Lung (tissue), 12 donors: ENCODE results near the gene LSAMP. TPM values are rescaled to one million over a fixed set of nuclear protein-coding genes. Genes with fewer than 3 reads are reported as not detected.

ENCODE experiments used
- ATAC-seq: fragments of 200-7000 bp; cut with Tn5 transposase; one replicate; pipeline ENCODE4 v1.9.1; 2020; ENCODE audit warnings: moderate number of reproducible peaks; ENCODE audit not compliant: insufficient read depth, low FRiP score
- DNase-seq, 3 donors: peaks; one replicate each; pipeline ENCODE4 v3.0.0-alpha.2; 2013 to 2017
- H3K27ac ChIP-seq, 2 donors: one replicate each; pipeline ENCODE4 v1.5.1; 2013; ENCODE audit warnings: mild to moderate bottlenecking in 2 of 2, moderate library complexity in 2 of 2, control low read depth in 1 of 2, inconsistent platforms in 1 of 2, low read depth in 1 of 2, low read length in 1 of 2
- H3K27me3 ChIP-seq, 3 donors: one replicate each; pipeline ENCODE4 v1.5.1; 2013; ENCODE audit warnings: low read length in 2 of 3; ENCODE audit not compliant: control insufficient read depth in 3 of 3, insufficient read depth in 3 of 3
- H3K36me3 ChIP-seq, 4 donors: one replicate each; pipeline ENCODE4 v1.5.1; 2013; ENCODE audit warnings: low read length in 4 of 4, mild to moderate bottlenecking in 1 of 4, moderate library complexity in 1 of 4; ENCODE audit not compliant: control insufficient read depth in 4 of 4, insufficient read depth in 4 of 4
- H3K4me1 ChIP-seq, 5 donors: one replicate each; pipeline ENCODE4 v1.5.1; 2013; ENCODE audit warnings: low read length in 5 of 5, mild to moderate bottlenecking in 2 of 5, moderate library complexity in 1 of 5; ENCODE audit not compliant: control insufficient read depth in 5 of 5, insufficient read depth in 5 of 5
- H3K4me3 ChIP-seq: one replicate; pipeline ENCODE4 v1.5.1; 2013; ENCODE audit warnings: mild to moderate bottlenecking, control low read depth, moderate library complexity
- H3K9ac ChIP-seq, 2 donors: one replicate each; pipeline ENCODE4 v1.5.1; 2013; ENCODE audit warnings: low read length in 2 of 2, control low read depth in 1 of 2; ENCODE audit not compliant: insufficient read depth in 1 of 2
- H3K9me3 ChIP-seq, 4 donors: one replicate each; pipeline ENCODE4 v1.5.1; 2013; ENCODE audit warnings: low read length in 3 of 4, mild to moderate bottlenecking in 1 of 4, moderate library complexity in 1 of 4; ENCODE audit not compliant: control insufficient read depth in 4 of 4, insufficient read depth in 3 of 4
- CTCF ChIP-seq: IDR thresholded peaks from 2 replicates; pipeline ENCODE4 v1.5.1; 2012; ENCODE audit warnings: mild to moderate bottlenecking; ENCODE audit errors: control extremely low read depth, extremely low read depth
- WGBS, 2 donors: extraction: QIAGEN DNeasy Blood & Tissue Kit; methylation state at CpG; one replicate each; pipeline ENCODE4 v1.1.7; 2013; 5-methylcytosine and 5-hydroxymethylcytosine counted together
- polyA plus RNA-seq, 2 donors: library from polyadenylated mRNA; stranded (reverse); fragments of 200-250 nt; gene quantifications; one replicate each; pipeline ENCODE4 v1.2.1, GENCODE V29; 2013
- total RNA-seq, 2 donors: library from RNA; depleted of rRNA in 1 of 2; stranded (reverse); fragments of >200 nt in 1 of 2; gene quantifications; one replicate each; pipeline ENCODE4 v1.2.1, GENCODE V29; 2014 to 2021
- donor health status: control.
- donor health status: control.
- donor health status: Bipolar disorder and iron deficiency.
- donor health status: healthy.
- donor health status: DM: yes; HTN: yes; CAD: no.

Gene LSAMP
- total and polyA plus RNA-seq, 4 donors = 1.6 to 21.9 (median 9.5) TPM

- Histone ChIP-seq H3K4me1 (peaks cover 0 to 4% (median 0%) of the 10 kb centered on the region in 5 donors), H3K27ac (no peak overlapping the region), H3K36me3 (peaks cover 0 to 3% (median 0%) of the 10 kb centered on the region in 4 donors), H3K9ac (no peak overlapping the region), H3K27me3 (no peaks in the 10 kb centered on the region), H3K9me3 (peaks cover 0 to 13% (median under 1%) of the 10 kb centered on the region in 4 donors), H3K4me3 (no peak overlapping the region)
- TF ChIP-seq CTCF = no peak
- 90 to 94% methylated on average over 1 of the region's 1 CpG for WGBS, 2 donors
- ATAC-seq (no peak), DNase-seq (no peak)
These were observed 55.0 kb downstream of the LSAMP start for GRCh38 chr3:116390318-116390717.

DNA sequence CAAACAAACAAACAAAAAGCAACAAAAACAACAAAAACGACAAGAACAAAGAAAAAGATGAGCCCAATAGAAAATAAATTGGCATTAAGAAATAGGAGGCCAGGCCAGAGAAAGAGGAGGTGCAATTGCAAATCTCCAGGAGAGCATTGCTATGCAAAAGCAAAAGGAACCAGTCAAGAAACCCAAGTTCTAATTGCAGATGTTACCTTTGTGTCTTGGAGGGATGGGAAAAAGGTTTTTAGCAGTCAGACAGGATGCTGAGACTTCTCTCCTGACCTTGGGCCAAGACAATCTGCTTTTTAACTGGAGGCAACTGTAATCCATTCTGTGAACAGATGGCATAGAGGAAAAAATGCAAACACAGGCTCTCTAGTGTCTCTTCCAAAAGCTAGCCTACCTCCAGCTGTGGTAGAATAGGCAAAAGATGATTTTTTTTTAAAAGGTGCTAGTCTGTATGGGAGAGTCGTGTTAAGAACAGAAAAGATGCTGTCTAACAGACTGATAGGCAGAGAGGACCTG is 56.4 kb downstream of the LSAMP start:
- Histone ChIP-seq H3K4me1 (peaks cover 0 to 8% (median 0%) of the 10 kb centered on the region in 5 donors), H3K27ac (no peak overlapping the region), H3K27me3 (no peaks in the 10 kb centered on the region), H3K4me3 (no peak overlapping the region), H3K36me3 (peaks cover 0 to 3% (median 0%) of the 10 kb centered on the region in 4 donors), H3K9ac (no peak overlapping the region), H3K9me3 (peaks cover 0 to 13% (median under 1%) of the 10 kb centered on the region in 4 donors)
- WGBS, 2 donors = 28 to 33% methylated on average over 2 of the region's 2 CpGs
- no peak for TF ChIP-seq CTCF
- ATAC-seq = no peak
- DNase-seq = no peak

GRCh38 chr3:116386168-116386567 is 59.1 kb downstream of the LSAMP start:
- WGBS, 2 donors = 83 to 88% methylated on average over 2 of the region's 2 CpGs
- DNase-seq (no peak), ATAC-seq (no peak)
- Histone ChIP-seq H3K9me3 (peaks cover 0 to under 1% (median 0%) of the 10 kb centered on the region in 4 donors), H3K36me3 (no peaks in the 10 kb centered on the region), H3K9ac (no peak overlapping the region), H3K4me3 (no peak overlapping the region), H3K27me3 (no peaks in the 10 kb centered on the region), H3K4me1 (peaks cover 0 to 21% (median 0%) of the 10 kb centered on the region in 5 donors), H3K27ac (no peak overlapping the region)
- TF ChIP-seq CTCF = no peak

GRCh38 chr3:116384717-116385116 is 60.6 kb downstream of the LSAMP start:
- 64 to 79% methylated on average over 2 of the region's 2 CpGs for WGBS, 2 donors
- no peaks in the 10 kb centered on the region for H3K9me3 ChIP-seq
- no peaks in the 10 kb centered on the region for H3K36me3 ChIP-seq
- H3K4me3 ChIP-seq = no peak overlapping the region
- H3K27ac ChIP-seq = no peak overlapping the region
- ATAC-seq = no peak
- H3K4me1 ChIP-seq = peaks cover 0 to 21% (median 0%) of the 10 kb centered on the region in 5 donors
- no peak overlapping the region for H3K9ac ChIP-seq
- H3K27me3 ChIP-seq = no peaks in the 10 kb centered on the region
- no peak for TF ChIP-seq CTCF
- no peak for DNase-seq
